ENCODE data around the gene TMEM91. TPM values are rescaled to one million over a fixed set of nuclear protein-coding genes. Genes with fewer than 3 reads are reported as not detected.
A peak's percentile ranks its signal among the peaks of the same experiment; 100 is the strongest.
"Not testable (repeated sequence)": the region's sequence is repeated elsewhere in the genome, so short reads cannot be mapped to it uniquely, and the experiment has no call there.

Gene TMEM91
- total RNA-seq, 2 donors from 2014 or later: 3.5 to 15.1 TPM

GRCh38 chr19:41407271-41407670 lies 30.9 kb downstream of the TMEM91 start:
- no peak for ATAC-seq (replicated peaks)
- Mint-ChIP-seq H3K4me1 (peaks cover 8% of the 10 kb centered on the region), H3K36me3 (ENCODE audit: low read depth) (peaks cover 18% of the 10 kb centered on the region), H3K9me3 (no peaks in the 10 kb centered on the region), H3K27me3 (no peaks in the 10 kb centered on the region), H3K27ac (no peak overlapping the region), H3K4me3 (no peak overlapping the region)

- H3K4me3 Mint-ChIP-seq: no peak overlapping the region
Observed at GRCh38 chr19:41408256-41408655, 31.9 kb downstream of the TMEM91 start.

GRCh38 chr19:41408846-41409245 lies 32.5 kb downstream of the TMEM91 start:
- not testable (repeated sequence) for H3K4me3 Mint-ChIP-seq; ATAC-seq (replicated peaks); H3K27me3 Mint-ChIP-seq; H3K27ac Mint-ChIP-seq; H3K9me3 Mint-ChIP-seq; H3K4me1 Mint-ChIP-seq
- peaks cover 30% of the 10 kb centered on the region for H3K36me3 Mint-ChIP-seq (ENCODE audit: low read depth)

More at GRCh38 chr19:41408256-41408655, 31.9 kb downstream of the TMEM91 start:
- Mint-ChIP-seq H3K27ac (no peak overlapping the region), H3K36me3 (ENCODE audit: low read depth) (peaks cover 25% of the 10 kb centered on the region), H3K27me3 (no peaks in the 10 kb centered on the region), H3K9me3 (no peaks in the 10 kb centered on the region), H3K4me1 (peaks cover 8% of the 10 kb centered on the region)
- ATAC-seq (replicated peaks): no peak

- ATAC-seq (replicated peaks): no peak
Observed at GRCh38 chr19:41409288-41409687, 33.0 kb downstream of the TMEM91 start.

GRCh38 chr19:41410336-41411054 lies 34.2 kb downstream of the TMEM91 start:
- no peak for ATAC-seq (replicated peaks)
- Mint-ChIP-seq H3K9me3 (no peaks in the 10 kb centered on the region), H3K27ac (no peak overlapping the region), H3K4me3 (no peak overlapping the region), H3K4me1 (peaks cover 8% of the 10 kb centered on the region), H3K36me3 (ENCODE audit: low read depth) (peaks cover 47% of the 10 kb centered on the region), H3K27me3 (no peaks in the 10 kb centered on the region)

More at GRCh38 chr19:41409288-41409687, 33.0 kb downstream of the TMEM91 start:
- peaks cover 35% of the 10 kb centered on the region for H3K36me3 Mint-ChIP-seq (ENCODE audit: low read depth)
- H3K27ac Mint-ChIP-seq: no peak overlapping the region
- no peaks in the 10 kb centered on the region for H3K9me3 Mint-ChIP-seq
- no peaks in the 10 kb centered on the region for H3K27me3 Mint-ChIP-seq
- peaks cover 8% of the 10 kb centered on the region for H3K4me1 Mint-ChIP-seq
- H3K4me3 Mint-ChIP-seq: no peak overlapping the region

GRCh38 chr19:41411100-41411967 lies 35.0 kb downstream of the TMEM91 start:
- no peak overlapping the region for H3K4me3 Mint-ChIP-seq
- H3K9me3 Mint-ChIP-seq: no peaks in the 10 kb centered on the region
- H3K27me3 Mint-ChIP-seq: no peaks in the 10 kb centered on the region
- ATAC-seq (replicated peaks): no peak
- H3K27ac Mint-ChIP-seq: no peak overlapping the region
- peaks cover 55% of the 10 kb centered on the region for H3K36me3 Mint-ChIP-seq (ENCODE audit: low read depth)
- H3K4me1 Mint-ChIP-seq: peaks cover 8% of the 10 kb centered on the region

GRCh38 chr19:41411968-41412265 lies 35.6 kb downstream of the TMEM91 start:
- H3K4me1 Mint-ChIP-seq: peaks cover 8% of the 10 kb centered on the region
- no peaks in the 10 kb centered on the region for H3K9me3 Mint-ChIP-seq
- H3K4me3 Mint-ChIP-seq: no peak overlapping the region
- H3K27me3 Mint-ChIP-seq: no peaks in the 10 kb centered on the region
- ATAC-seq (replicated peaks): no peak
- no peak overlapping the region for H3K27ac Mint-ChIP-seq
- H3K36me3 Mint-ChIP-seq (ENCODE audit: low read depth): peaks cover 58% of the 10 kb centered on the region

- H3K27ac Mint-ChIP-seq: no peak overlapping the region
- peaks cover 68% of the 10 kb centered on the region for H3K36me3 Mint-ChIP-seq (ENCODE audit: low read depth)
- H3K9me3 Mint-ChIP-seq: no peaks in the 10 kb centered on the region
- peaks cover 8% of the 10 kb centered on the region for H3K4me1 Mint-ChIP-seq
- no peak for ATAC-seq (replicated peaks)
- no peaks in the 10 kb centered on the region for H3K27me3 Mint-ChIP-seq
- no peak overlapping the region for H3K4me3 Mint-ChIP-seq
Observed at GRCh38 chr19:41412953-41413352, 36.6 kb downstream of the TMEM91 start.

GRCh38 chr19:41413947-41414346 lies 37.6 kb downstream of the TMEM91 start:
- peaks cover 77% of the 10 kb centered on the region for H3K36me3 Mint-ChIP-seq (ENCODE audit: low read depth)
- H3K4me1 Mint-ChIP-seq: peaks cover 6% of the 10 kb centered on the region
- no peak overlapping the region for H3K27ac Mint-ChIP-seq
- no peaks in the 10 kb centered on the region for H3K27me3 Mint-ChIP-seq
- ATAC-seq (replicated peaks): no peak
- H3K4me3 Mint-ChIP-seq: no peak overlapping the region
- H3K9me3 Mint-ChIP-seq: no peaks in the 10 kb centered on the region

- no peaks in the 10 kb centered on the region for H3K9me3 Mint-ChIP-seq
- H3K4me1 Mint-ChIP-seq: peaks cover 1% of the 10 kb centered on the region
- ATAC-seq (replicated peaks): no peak
- H3K36me3 Mint-ChIP-seq (ENCODE audit: low read depth): peaks cover 83% of the 10 kb centered on the region
- H3K27ac Mint-ChIP-seq: no peak overlapping the region
- no peaks in the 10 kb centered on the region for H3K27me3 Mint-ChIP-seq
- no peak overlapping the region for H3K4me3 Mint-ChIP-seq
Observed at GRCh38 chr19:41414461-41414860, 38.1 kb downstream of the TMEM91 start.

GRCh38 chr19:41415154-41415571 lies 38.8 kb downstream of the TMEM91 start:
- no peak overlapping the region for H3K4me3 Mint-ChIP-seq
- peaks cover 85% of the 10 kb centered on the region for H3K36me3 Mint-ChIP-seq (ENCODE audit: low read depth)
- no peak overlapping the region for H3K27ac Mint-ChIP-seq
- ATAC-seq (replicated peaks): no peak
- H3K27me3 Mint-ChIP-seq: no peaks in the 10 kb centered on the region
- H3K4me1 Mint-ChIP-seq: no peaks in the 10 kb centered on the region
- H3K9me3 Mint-ChIP-seq: no peaks in the 10 kb centered on the region

- Mint-ChIP-seq H3K4me3 (no peak overlapping the region), H3K36me3 (ENCODE audit: low read depth) (peaks cover 88% of the 10 kb centered on the region), H3K27me3 (no peaks in the 10 kb centered on the region), H3K27ac (no peak overlapping the region), H3K9me3 (no peaks in the 10 kb centered on the region), H3K4me1 (no peaks in the 10 kb centered on the region)
- no peak for ATAC-seq (replicated peaks)
Observed at GRCh38 chr19:41416194-41416674, 39.9 kb downstream of the TMEM91 start.

- Mint-ChIP-seq H3K4me1 (no peaks in the 10 kb centered on the region), H3K27ac (no peak overlapping the region), H3K9me3 (no peaks in the 10 kb centered on the region), H3K27me3 (no peaks in the 10 kb centered on the region), H3K4me3 (no peak overlapping the region), H3K36me3 (ENCODE audit: low read depth) (peaks cover 74% of the 10 kb centered on the region)
- ATAC-seq (replicated peaks): no peak
Observed at GRCh38 chr19:41420101-41420880, 44.0 kb downstream of the TMEM91 start.

GRCh38 chr19:41421314-41421713 lies 45.0 kb downstream of the TMEM91 start:
- no peak overlapping the region for H3K4me3 Mint-ChIP-seq
- no peak for ATAC-seq (replicated peaks)
- peak overlapping the region; percentile 74 for H3K27ac Mint-ChIP-seq
- H3K9me3 Mint-ChIP-seq: no peaks in the 10 kb centered on the region
- no peaks in the 10 kb centered on the region for H3K4me1 Mint-ChIP-seq
- H3K36me3 Mint-ChIP-seq (ENCODE audit: low read depth): peaks cover 64% of the 10 kb centered on the region
- no peaks in the 10 kb centered on the region for H3K27me3 Mint-ChIP-seq
